CD4-positive, alpha-beta memory T cell (primary cell): Measurements from ENCODE around the gene PPFIBP2. TPM values are rescaled to one million over a fixed set of nuclear protein-coding genes. Genes with fewer than 3 reads are reported as not detected.

Source experiments
- CTCF ChIA-PET: fragments of 350-600 bp; sonication (Branson Sonifier 250); formaldehyde crosslinking; loops from one replicate; lab custom pipeline; 2021; ENCODE audit warnings: inconsistent platforms; ENCODE audit not compliant: partially characterized antibody; lab: Charles Lee
- POLR2A ChIA-PET: fragments of 350-600 bp; sonication (Branson Sonifier 250); formaldehyde crosslinking; loops from one replicate; lab custom pipeline; 2021; ENCODE audit not compliant: partially characterized antibody; lab: Charles Lee
- DNase-seq, 5 donors: peaks; one replicate each; pipeline versions ENCODE4 v3.0.0 to v3.0.0-alpha.2; 2020 to 2022; ENCODE audit warnings: mixed read lengths in 1 of 5
- H3K27ac ChIP-seq: one replicate; pipeline ENCODE4 v1.7.0; 2013; ENCODE audit warnings: low read depth, low read length
- H3K27me3 ChIP-seq: 2 replicates; pipeline ENCODE4 v1.7.0; 2013; ENCODE audit warnings: mild to moderate bottlenecking, low read length, moderate library complexity; ENCODE audit not compliant: insufficient read depth
- H3K36me3 ChIP-seq: 2 replicates; pipeline ENCODE4 v1.7.0; 2013; ENCODE audit warnings: mild to moderate bottlenecking, low read length, moderate library complexity; ENCODE audit not compliant: insufficient read depth
- H3K4me1 ChIP-seq: 2 replicates; pipeline ENCODE4 v1.7.0; 2013; ENCODE audit warnings: mild to moderate bottlenecking, low read length, moderate library complexity; ENCODE audit not compliant: insufficient read depth
- H3K4me3 ChIP-seq, 2 donors: one replicate each; pipeline ENCODE4 v1.7.0; 2013; ENCODE audit warnings: low read length in 2 of 2, mild to moderate bottlenecking in 1 of 2
- H3K9me3 ChIP-seq, 2 donors: one replicate each; pipeline ENCODE4 v1.7.0; 2013; ENCODE audit warnings: low read length in 2 of 2, control low read depth in 1 of 2; ENCODE audit not compliant: control insufficient read depth in 1 of 2
- H3K27ac Mint-ChIP-seq, 7 donors: one replicate each; pipeline ENCODE4 v1.8.0; 2020 to 2021; ENCODE audit warnings: mixed read lengths in 7 of 7, mild to moderate bottlenecking in 6 of 7, inconsistent platforms in 3 of 7, moderate library complexity in 3 of 7
- H3K27me3 Mint-ChIP-seq, 2 donors: one replicate each; pipeline ENCODE4 v1.8.0; 2020 to 2021; ENCODE audit warnings: mixed read lengths in 2 of 2
- H3K36me3 Mint-ChIP-seq, 2 donors: one replicate each; pipeline ENCODE4 v1.8.0; 2020 to 2021; ENCODE audit warnings: mixed read lengths in 2 of 2, inconsistent platforms in 1 of 2, mild to moderate bottlenecking in 1 of 2
- H3K4me1 Mint-ChIP-seq, 4 donors: one replicate each; pipeline ENCODE4 v1.8.0; 2020 to 2021; ENCODE audit warnings: mixed read lengths in 4 of 4, mild to moderate bottlenecking in 1 of 4
- H3K4me3 Mint-ChIP-seq, 8 donors: one replicate each; pipeline ENCODE4 v1.8.0; 2020 to 2021; ENCODE audit warnings: mixed read lengths in 8 of 8, mild to moderate bottlenecking in 7 of 8, moderate library complexity in 6 of 8, inconsistent platforms in 3 of 8
- H3K9me3 Mint-ChIP-seq, 8 donors: one replicate each; pipeline ENCODE4 v1.8.0; 2020 to 2021; ENCODE audit warnings: mixed read lengths in 8 of 8, mild to moderate bottlenecking in 5 of 8, inconsistent platforms in 3 of 8, moderate library complexity in 1 of 8
- intact Hi-C: fragments of 100-400 bp; cut with micrococcal nuclease; formaldehyde crosslinking; loops from one replicate; pipeline ENCODE4 v1.15.1; 2023
- polyA plus RNA-seq, 2 donors: library from polyadenylated mRNA; unstranded; fragments of 300-500 nt; fragmentation: Illumina TruSeq; gene quantifications; one replicate each; pipeline ENCODE4 v1.2.3, GENCODE V29; 2021
- total RNA-seq, 2 experiments: library from RNA; stranded (reverse); gene quantifications; one replicate each; pipeline ENCODE4 v1.2.3, GENCODE V29; 2021

PPFIBP2 gene
- total and polyA plus RNA-seq, 4 experiments from 2014 or later, result 4.0 to 22.0 (median 19.0) TPM

DNA sequence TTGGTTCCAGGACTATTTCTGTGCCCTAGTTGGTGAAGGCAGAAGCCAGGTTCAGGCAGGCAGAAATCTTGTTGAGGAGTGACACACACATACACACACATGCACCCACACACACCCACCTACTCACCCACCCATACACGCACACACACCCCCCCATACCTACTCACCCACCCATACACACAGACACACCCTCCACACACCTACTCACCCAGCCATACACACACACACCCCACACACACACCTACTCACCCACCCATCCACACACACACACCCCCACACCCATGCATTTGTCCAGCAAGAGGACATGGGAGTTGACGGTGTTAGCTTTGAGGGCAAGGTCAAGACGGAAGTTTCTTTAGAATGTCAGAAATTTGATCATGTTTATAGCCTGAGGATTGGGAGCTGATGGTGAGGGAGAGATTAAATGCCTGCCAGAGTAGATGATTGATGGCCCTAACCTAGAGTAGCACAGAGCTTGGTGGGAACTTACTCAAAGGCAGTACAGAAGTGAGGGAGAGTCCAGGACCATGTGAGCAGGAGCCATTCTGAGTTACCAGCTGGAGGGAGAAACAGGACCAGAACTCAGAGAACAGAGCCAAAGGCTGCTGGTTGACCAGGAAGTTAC is 90.6 kb downstream of the PPFIBP2 start:
- H3K9me3 ChIP-seq, result no peaks in the 10 kb centered on the region

GRCh38 chr11:7605186-7605943 is 91.6 kb downstream of the PPFIBP2 start:
- no peaks in the 10 kb centered on the region for H3K27me3 Mint-ChIP-seq
- Histone ChIP-seq H3K27me3 (no peaks in the 10 kb centered on the region), H3K9me3 (no peaks in the 10 kb centered on the region), H3K4me3 (no peak overlapping the region), H3K4me1 (no peaks in the 10 kb centered on the region), H3K36me3 (no peaks in the 10 kb centered on the region), H3K27ac (no peak overlapping the region)
- H3K4me3 Mint-ChIP-seq, result no peak overlapping the region
- ChIA-PET POLR2A (no interaction called here), CTCF (no interaction called here)
- H3K27ac Mint-ChIP-seq, result no peak overlapping the region
- DNase-seq, result no peak
- intact Hi-C loops, result no loop called here
- H3K4me1 Mint-ChIP-seq, result no peaks in the 10 kb centered on the region
- H3K9me3 Mint-ChIP-seq, result no peaks in the 10 kb centered on the region
- H3K36me3 Mint-ChIP-seq, result peaks cover 14% of the 10 kb centered on the region in 2 donors

More for the DNA sequence above, 90.6 kb downstream of the PPFIBP2 start:
- CTCF ChIA-PET, result no interaction called here
- intact Hi-C loops, result no loop called here
- Mint-ChIP-seq H3K4me3 (no peak overlapping the region), H3K36me3 (peaks cover 11 to 16% of the 10 kb centered on the region in 2 donors), H3K27me3 (no peaks in the 10 kb centered on the region), H3K27ac (no peak overlapping the region), H3K9me3 (no peaks in the 10 kb centered on the region), H3K4me1 (no peaks in the 10 kb centered on the region)
- POLR2A ChIA-PET, result no interaction called here
- Histone ChIP-seq H3K4me1 (no peaks in the 10 kb centered on the region), H3K27me3 (no peaks in the 10 kb centered on the region), H3K36me3 (no peaks in the 10 kb centered on the region), H3K4me3 (no peak overlapping the region), H3K27ac (no peak overlapping the region)
- DNase-seq, result no peak

DNA sequence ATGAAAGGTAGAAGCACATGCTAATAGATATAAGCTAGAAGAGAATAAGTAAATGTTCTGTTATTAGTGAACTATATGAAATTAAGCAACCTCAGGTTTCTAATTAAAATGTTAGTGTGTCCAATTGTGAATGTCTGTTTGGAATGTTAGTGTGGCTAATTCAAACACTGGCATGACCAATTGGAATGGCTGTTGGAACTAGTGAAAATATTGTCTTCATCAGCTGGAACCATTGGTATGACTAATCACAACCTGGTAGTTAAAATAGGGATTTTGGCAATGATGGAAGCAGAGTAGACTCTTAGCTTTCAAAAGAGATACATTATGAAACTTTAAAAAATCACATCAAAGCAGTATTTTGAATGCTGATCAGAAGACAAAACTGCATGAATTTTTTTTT is 92.7 kb downstream of the PPFIBP2 start:
- POLR2A ChIA-PET, result no interaction called here
- no peak overlapping the region for H3K4me3 ChIP-seq
- DNase-seq, result no peak
- H3K27ac ChIP-seq, result no peak overlapping the region
- H3K27me3 Mint-ChIP-seq, result no peaks in the 10 kb centered on the region
- no peak overlapping the region for H3K4me3 Mint-ChIP-seq
- no peaks in the 10 kb centered on the region for H3K27me3 ChIP-seq
- CTCF ChIA-PET, result interaction anchor here (0.6 kb wide), 1 partner anchor 1489 kb away, joined by 3 read pairs; no protein-coding TSS in a partner anchor
- H3K4me1 Mint-ChIP-seq, result no peaks in the 10 kb centered on the region
- no peak overlapping the region for H3K27ac Mint-ChIP-seq
- intact Hi-C loops, result no loop called here
- H3K4me1 ChIP-seq, result no peaks in the 10 kb centered on the region
- no peaks in the 10 kb centered on the region for H3K36me3 ChIP-seq
- no peaks in the 10 kb centered on the region for H3K9me3 ChIP-seq
- peaks cover 14 to 17% of the 10 kb centered on the region in 2 donors for H3K36me3 Mint-ChIP-seq
- H3K9me3 Mint-ChIP-seq, result no peaks in the 10 kb centered on the region

DNA sequence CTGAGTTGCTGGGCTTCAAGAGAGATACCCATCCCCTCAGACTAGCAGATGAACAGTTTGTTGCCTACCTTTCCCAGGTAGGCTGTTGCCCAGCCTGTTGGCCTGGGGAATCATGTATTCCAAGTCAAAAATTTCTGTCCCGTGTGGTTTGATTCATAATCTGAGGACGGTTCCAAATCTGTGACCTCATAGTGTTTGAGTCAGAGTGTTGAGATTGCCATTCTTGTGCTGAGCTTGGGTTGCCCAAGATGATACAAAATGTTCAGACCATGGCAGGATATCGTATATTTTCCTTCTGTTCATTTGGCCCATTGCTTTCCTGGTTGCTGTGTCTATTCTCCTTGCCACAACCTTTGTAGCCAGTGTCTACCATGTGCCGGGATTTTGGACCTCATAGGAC is 95.2 kb downstream of the PPFIBP2 start:
- intact Hi-C loops, result no loop called here
- no peaks in the 10 kb centered on the region for H3K36me3 ChIP-seq
- H3K27me3 ChIP-seq, result no peaks in the 10 kb centered on the region
- peaks cover 27 to 31% of the 10 kb centered on the region in 2 donors for H3K36me3 Mint-ChIP-seq
- no peaks in the 10 kb centered on the region for H3K27me3 Mint-ChIP-seq
- H3K27ac ChIP-seq, result no peak overlapping the region
- POLR2A ChIA-PET, result no interaction called here
- H3K9me3 Mint-ChIP-seq, result no peaks in the 10 kb centered on the region
- H3K4me1 ChIP-seq, result no peaks in the 10 kb centered on the region
- no peaks in the 10 kb centered on the region for H3K4me1 Mint-ChIP-seq
- H3K9me3 ChIP-seq, result no peaks in the 10 kb centered on the region
- no peak overlapping the region for H3K27ac Mint-ChIP-seq
- no peak overlapping the region for H3K4me3 Mint-ChIP-seq
- no peak overlapping the region for H3K4me3 ChIP-seq
- CTCF ChIA-PET, result no interaction called here
- DNase-seq, result no peak

DNA sequence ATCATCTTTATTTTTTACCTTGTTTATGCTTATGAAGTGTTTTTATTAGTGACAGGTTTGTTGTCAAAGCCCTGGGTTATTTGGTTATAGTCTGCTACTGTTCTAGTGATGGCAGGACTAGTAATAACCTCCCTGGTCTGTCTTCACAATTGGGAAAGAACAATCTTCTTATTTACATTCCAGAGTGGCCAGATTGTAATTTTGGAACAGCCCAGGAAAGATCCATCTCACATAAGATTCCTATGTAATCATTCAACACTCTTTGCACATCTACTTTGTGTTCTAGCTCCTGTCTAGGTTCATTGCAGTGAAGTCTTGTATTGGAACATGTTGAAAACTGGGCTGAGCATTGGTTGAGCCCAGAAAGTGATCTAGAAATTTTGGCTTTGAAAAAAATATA is 95.7 kb downstream of the PPFIBP2 start:
- Histone ChIP-seq H3K4me1 (no peaks in the 10 kb centered on the region), H3K27ac (no peak overlapping the region), H3K36me3 (no peaks in the 10 kb centered on the region), H3K4me3 (no peak overlapping the region), H3K9me3 (no peaks in the 10 kb centered on the region), H3K27me3 (no peaks in the 10 kb centered on the region)
- Mint-ChIP-seq H3K9me3 (no peaks in the 10 kb centered on the region), H3K4me1 (no peaks in the 10 kb centered on the region), H3K4me3 (no peak overlapping the region), H3K27me3 (no peaks in the 10 kb centered on the region), H3K36me3 (peaks cover 30 to 34% of the 10 kb centered on the region in 2 donors), H3K27ac (no peak overlapping the region)
- CTCF ChIA-PET, result no interaction called here
- DNase-seq, result no peak
- POLR2A ChIA-PET, result no interaction called here
- intact Hi-C loops, result no loop called here

DNA sequence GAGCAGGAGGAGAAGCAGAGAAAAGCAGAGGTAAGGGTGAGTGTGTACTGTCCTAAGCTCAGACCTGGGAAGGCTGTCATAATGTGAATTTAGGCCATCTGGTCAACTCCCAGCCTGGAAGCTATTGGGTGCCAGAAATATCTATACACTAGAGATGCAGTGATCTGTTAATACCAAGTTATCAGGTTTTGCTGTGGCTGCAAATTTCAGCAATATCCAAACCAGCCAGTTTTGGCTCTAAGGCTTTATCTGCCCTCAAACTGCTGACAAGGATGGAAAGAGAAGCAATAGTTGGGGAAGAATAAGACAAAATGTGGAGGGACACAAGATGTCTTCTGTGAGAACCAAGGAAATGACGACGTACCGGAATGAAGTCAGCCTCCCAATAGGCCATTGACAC is 96.6 kb downstream of the PPFIBP2 start:
- CTCF ChIA-PET, result no interaction called here

GRCh38 chr11:7611411-7611810 is 97.6 kb downstream of the PPFIBP2 start:
- POLR2A ChIA-PET, result no interaction called here
- H3K36me3 Mint-ChIP-seq, result peaks cover 36 to 48% of the 10 kb centered on the region in 2 donors
- no peaks in the 10 kb centered on the region for H3K4me1 ChIP-seq

More for the DNA sequence above, 96.6 kb downstream of the PPFIBP2 start:
- H3K4me1 Mint-ChIP-seq, result no peaks in the 10 kb centered on the region
- no peak overlapping the region for H3K27ac ChIP-seq
- no peak for DNase-seq
- intact Hi-C loops, result no loop called here
- H3K4me3 ChIP-seq, result no peak overlapping the region
- H3K4me3 Mint-ChIP-seq, result no peak overlapping the region
- H3K4me1 ChIP-seq, result no peaks in the 10 kb centered on the region
- H3K27me3 Mint-ChIP-seq, result no peaks in the 10 kb centered on the region
- no peaks in the 10 kb centered on the region for H3K9me3 Mint-ChIP-seq
- peak overlapping the region in 1 of 7 donors; percentile 68 for H3K27ac Mint-ChIP-seq
- H3K36me3 Mint-ChIP-seq, result peaks cover 32 to 39% of the 10 kb centered on the region in 2 donors
- POLR2A ChIA-PET, result no interaction called here
- H3K9me3 ChIP-seq, result no peaks in the 10 kb centered on the region
- H3K36me3 ChIP-seq, result no peaks in the 10 kb centered on the region
- H3K27me3 ChIP-seq, result no peaks in the 10 kb centered on the region

More at GRCh38 chr11:7611411-7611810, 97.6 kb downstream of the PPFIBP2 start:
- no peak overlapping the region for H3K4me3 ChIP-seq
- H3K36me3 ChIP-seq, result no peaks in the 10 kb centered on the region
- intact Hi-C loops, result no loop called here
- H3K9me3 Mint-ChIP-seq, result no peaks in the 10 kb centered on the region
- DNase-seq, result no peak
- CTCF ChIA-PET, result no interaction called here
- no peak overlapping the region for H3K4me3 Mint-ChIP-seq
- H3K27me3 ChIP-seq, result no peaks in the 10 kb centered on the region
- H3K27ac ChIP-seq, result no peak overlapping the region
- no peaks in the 10 kb centered on the region for H3K27me3 Mint-ChIP-seq
- no peak overlapping the region for H3K27ac Mint-ChIP-seq
- no peaks in the 10 kb centered on the region for H3K9me3 ChIP-seq
- no peaks in the 10 kb centered on the region for H3K4me1 Mint-ChIP-seq
